Activated CD8-positive, alpha-beta T cell treated with anti-CD3 and anti-CD28 coated beads for 36 hours (primary cell): ENCODE results near the gene SLN. TPM values are rescaled to one million over a fixed set of nuclear protein-coding genes. Genes with fewer than 3 reads are reported as not detected.

Experiments used
- ATAC-seq: fragments of 200-7000 bp; cut with Tn5 transposase; one replicate; pipeline ENCODE4 v1.10.0; 2021; ENCODE audit warnings: mild to moderate bottlenecking, moderate library complexity
- CTCF ChIA-PET: fragments of 350-600 bp; sonication (Branson Sonifier 250); formaldehyde crosslinking; loops from one replicate; lab custom pipeline; 2021; ENCODE audit warnings: antibody characterized with exemption; lab: Charles Lee
- POLR2A ChIA-PET: fragments of 350-600 bp; sonication (Branson Sonifier 250); formaldehyde crosslinking; loops from one replicate; lab custom pipeline; 2021; ENCODE audit warnings: antibody characterized with exemption; lab: Charles Lee
- DNase-seq: peaks from one replicate; pipeline ENCODE4 v3.0.0-alpha.2; 2020
- H3K27ac Mint-ChIP-seq: one replicate; pipeline ENCODE4 v1.8.0; 2021; ENCODE audit warnings: mild to moderate bottlenecking, mixed read lengths
- H3K27me3 Mint-ChIP-seq: one replicate; pipeline ENCODE4 v1.8.0; 2021; ENCODE audit warnings: mixed read lengths
- H3K36me3 Mint-ChIP-seq: one replicate; pipeline ENCODE4 v1.8.0; 2021; ENCODE audit warnings: low read depth, mixed read lengths
- H3K4me1 Mint-ChIP-seq: one replicate; pipeline ENCODE4 v1.8.0; 2021; ENCODE audit warnings: low read depth, mixed read lengths
- H3K4me3 Mint-ChIP-seq: one replicate; pipeline ENCODE4 v1.8.0; 2021; ENCODE audit warnings: mild to moderate bottlenecking, moderate library complexity, mixed read lengths
- H3K9me3 Mint-ChIP-seq: one replicate; pipeline ENCODE4 v1.8.0; 2021; ENCODE audit warnings: mixed read lengths
- CTCF ChIP-seq: fragments of 200-600 bp; IDR thresholded peaks from one replicate; pipeline ENCODE4 v1.8.0; 2022; ENCODE audit warnings: antibody characterized with exemption, mild to moderate bottlenecking
- intact Hi-C: fragments of 100-400 bp; cut with micrococcal nuclease; formaldehyde crosslinking; loops from one replicate; pipeline ENCODE4 v1.10.0; 2022
- total RNA-seq, 2 experiments: library from RNA; stranded (reverse); gene quantifications; one replicate each; pipeline ENCODE4 v1.2.3, GENCODE V29; 2021

SLN gene
- total RNA-seq, 2 experiments from 2014 or later = not detected

GRCh38 chr11:107666911-107667613, 44.8 kb downstream of the SLN start:
- ATAC-seq (no peak), DNase-seq (no peak)
- intact Hi-C loops = no loop called here
- H3K27ac Mint-ChIP-seq = no peak overlapping the region
- TF ChIP-seq CTCF = no peak
- no peaks in the 10 kb centered on the region for H3K36me3 Mint-ChIP-seq
- ChIA-PET POLR2A (no interaction called here), CTCF (interaction anchor here (1.1 to 2.1 kb wide), 2 partner anchors 16 to 23 kb away, joined by 3 to 8 read pairs; no protein-coding TSS in a partner anchor)
- H3K9me3 Mint-ChIP-seq = no peaks in the 10 kb centered on the region
- H3K27me3 Mint-ChIP-seq = peaks cover 4% of the 10 kb centered on the region
- no peaks in the 10 kb centered on the region for H3K4me1 Mint-ChIP-seq
- no peak overlapping the region for H3K4me3 Mint-ChIP-seq

- no peak for DNase-seq
- H3K36me3 Mint-ChIP-seq = no peaks in the 10 kb centered on the region
- H3K27me3 Mint-ChIP-seq = peaks cover 7% of the 10 kb centered on the region
- no peaks in the 10 kb centered on the region for H3K9me3 Mint-ChIP-seq
- H3K4me1 Mint-ChIP-seq = no peaks in the 10 kb centered on the region
- no peak for ATAC-seq
- no peak overlapping the region for H3K4me3 Mint-ChIP-seq
- intact Hi-C loops = no loop called here
- ChIA-PET POLR2A (no interaction called here), CTCF (interaction anchor here (1.1 to 1.2 kb wide), 2 partner anchors 23 to 24 kb away, joined by 3 read pairs; no protein-coding TSS in a partner anchor)
- TF ChIP-seq CTCF = no peak
- no peak overlapping the region for H3K27ac Mint-ChIP-seq
These were observed 46.8 kb downstream of the SLN start for GRCh38 chr11:107665018-107665417.

GRCh38 chr11:107661656-107662055, 50.2 kb downstream of the SLN start:
- no peak for DNase-seq
- Mint-ChIP-seq H3K36me3 (no peaks in the 10 kb centered on the region), H3K9me3 (no peaks in the 10 kb centered on the region), H3K4me1 (no peaks in the 10 kb centered on the region), H3K27me3 (peaks cover 6% of the 10 kb centered on the region), H3K27ac (no peak overlapping the region), H3K4me3 (no peak overlapping the region)
- ATAC-seq = no peak
- no peak for TF ChIP-seq CTCF
- ChIA-PET POLR2A (no interaction called here), CTCF (no interaction called here)
- intact Hi-C loops = no loop called here

GRCh38 chr11:107660066-107660465, 51.8 kb downstream of the SLN start:
- DNase-seq (no peak), ATAC-seq (no peak)
- H3K4me3 Mint-ChIP-seq = no peak overlapping the region
- H3K36me3 Mint-ChIP-seq = no peaks in the 10 kb centered on the region
- no peaks in the 10 kb centered on the region for H3K9me3 Mint-ChIP-seq
- H3K27ac Mint-ChIP-seq = no peak overlapping the region
- POLR2A ChIA-PET = no interaction called here
- intact Hi-C loops = no loop called here
- peaks cover 2% of the 10 kb centered on the region for H3K4me1 Mint-ChIP-seq
- TF ChIP-seq CTCF = no peak
- CTCF ChIA-PET = no interaction called here
- H3K27me3 Mint-ChIP-seq = peaks cover 8% of the 10 kb centered on the region

- H3K4me1 Mint-ChIP-seq = peaks cover 2% of the 10 kb centered on the region
- ChIA-PET CTCF (no interaction called here), POLR2A (no interaction called here)
- no peak overlapping the region for H3K27ac Mint-ChIP-seq
- ATAC-seq = no peak
- H3K9me3 Mint-ChIP-seq = no peaks in the 10 kb centered on the region
- intact Hi-C loops = no loop called here
- no peak overlapping the region for H3K4me3 Mint-ChIP-seq
- H3K36me3 Mint-ChIP-seq = no peaks in the 10 kb centered on the region
- peaks cover 7% of the 10 kb centered on the region for H3K27me3 Mint-ChIP-seq
- DNase-seq = no peak
- TF ChIP-seq CTCF = no peak
These were observed 52.5 kb downstream of the SLN start for GRCh38 chr11:107659310-107659709.

Other genes with a start within 250 kb of the SLN start
- 10 to 100 TPM; 13.3 to 13.4 TPM for gene ALKBH8, start 146.3 kb downstream of the SLN start, total RNA-seq
- gene ELMOD1, start 120.9 kb downstream of the SLN start, total RNA-seq = not detected
- gene SLC35F2, start 146.7 kb upstream of the SLN start, total RNA-seq = 10 to 100 TPM; 26.8 to 28.1 TPM
- gene RAB39A, start 216.4 kb upstream of the SLN start, total RNA-seq = not detected